ENCODE data around the gene NELL2. TPM values are rescaled to one million over a fixed set of nuclear protein-coding genes. Genes with fewer than 3 reads are reported as not detected.
A peak's percentile ranks its signal among the peaks of the same experiment; 100 is the strongest.

The NELL2 gene
- total and polyA plus RNA-seq, 11 donors, result 0.04 to 1.8 (median 0.77) TPM; not detected in 3

GRCh38 chr12:44774815-44775411 lies 101.2 kb downstream of the NELL2 start:
- no peaks in the 10 kb centered on the region for H3K36me3 ChIP-seq
- H3K27ac ChIP-seq, result no peak overlapping the region
- H3K4me3 ChIP-seq, result no peak overlapping the region
- no peaks in the 10 kb centered on the region for H3K4me1 ChIP-seq
- intact Hi-C loops (cut with DNase I), result no loop called here
- no peaks in the 10 kb centered on the region for H3K9me3 ChIP-seq
- DNase-seq (peak in 2 of 5 donors; percentile 6 to 19), ATAC-seq (no peak)
- H3K27me3 ChIP-seq, result no peaks in the 10 kb centered on the region
- TF ChIP-seq CTCF (IDR thresholded peaks at IDR 0.05), result peak; percentile 24 to 76 (median 50)
- TF ChIP-seq POLR2A (IDR thresholded peaks at IDR 0.05), result no peak
- 66 to 72% (median 68%) methylated on average over 11 of the region's 11 CpGs for WGBS, 4 donors

GRCh38 chr12:44771485-44772021 lies 104.6 kb downstream of the NELL2 start:
- intact Hi-C loops (cut with DNase I), result no loop called here
- no peak for TF ChIP-seq POLR2A (IDR thresholded peaks at IDR 0.05)
- TF ChIP-seq CTCF (IDR thresholded peaks at IDR 0.05), result no peak
- ATAC-seq (no peak), DNase-seq (no peak)
- Histone ChIP-seq H3K9me3 (no peaks in the 10 kb centered on the region), H3K27me3 (no peaks in the 10 kb centered on the region), H3K4me1 (no peaks in the 10 kb centered on the region), H3K36me3 (no peaks in the 10 kb centered on the region), H3K4me3 (no peak overlapping the region), H3K27ac (no peak overlapping the region)
- 63 to 70% (median 66%) methylated on average over 8 of the region's 8 CpGs for WGBS, 4 donors

GRCh38 chr12:44765796-44766195 lies 110.3 kb downstream of the NELL2 start:
- intact Hi-C loops (cut with DNase I), result no loop called here
- DNase-seq (no peak), ATAC-seq (no peak)
- Histone ChIP-seq H3K36me3 (no peaks in the 10 kb centered on the region), H3K27me3 (no peaks in the 10 kb centered on the region), H3K27ac (no peak overlapping the region), H3K9me3 (no peaks in the 10 kb centered on the region), H3K4me1 (no peaks in the 10 kb centered on the region), H3K4me3 (no peak overlapping the region)
- 76 to 89% (median 83%) methylated on average over 3 of the region's 3 CpGs for WGBS, 4 donors
- no peak for TF ChIP-seq POLR2A (IDR thresholded peaks at IDR 0.05)
- no peak for TF ChIP-seq CTCF (IDR thresholded peaks at IDR 0.05)

GRCh38 chr12:44763021-44763420 lies 113.1 kb downstream of the NELL2 start:
- TF ChIP-seq CTCF (IDR thresholded peaks at IDR 0.05) (no peak), POLR2A (IDR thresholded peaks at IDR 0.05) (no peak)
- H3K27ac ChIP-seq, result no peak overlapping the region
- ATAC-seq (no peak), DNase-seq (no peak)
- WGBS, 4 donors, result 64 to 84% (median 74%) methylated on average over 3 of the region's 3 CpGs
- H3K4me3 ChIP-seq, result no peak overlapping the region
- no peaks in the 10 kb centered on the region for H3K36me3 ChIP-seq
- H3K4me1 ChIP-seq, result no peaks in the 10 kb centered on the region
- H3K27me3 ChIP-seq, result no peaks in the 10 kb centered on the region
- intact Hi-C loops (cut with DNase I), result no loop called here
- H3K9me3 ChIP-seq, result no peaks in the 10 kb centered on the region
